Hematopoietic multipotent progenitor cell (in vitro differentiated cells): Measurements from ENCODE around the gene CHRNE. TPM values are rescaled to one million over a fixed set of nuclear protein-coding genes. Genes with fewer than 3 reads are reported as not detected.
"Not testable (repeated sequence)": the region's sequence is repeated elsewhere in the genome, so short reads cannot be mapped to it uniquely, and the experiment has no call there.

ENCODE experiments used
- DNase-seq, 3 donors: peaks; one replicate each; pipeline ENCODE4 v3.0.0-alpha.2; 2011 to 2015; ENCODE audit warnings: low read depth in 2 of 3, low spot score in 2 of 3
- total RNA-seq: library from RNA; depleted of rRNA; stranded (reverse); fragments of >200 nt; gene quantifications from one replicate; pipeline ENCODE4 v1.2.3, GENCODE V29; 2012

CHRNE gene
- total RNA-seq, 1 donor, result 5.4 TPM

DNA sequence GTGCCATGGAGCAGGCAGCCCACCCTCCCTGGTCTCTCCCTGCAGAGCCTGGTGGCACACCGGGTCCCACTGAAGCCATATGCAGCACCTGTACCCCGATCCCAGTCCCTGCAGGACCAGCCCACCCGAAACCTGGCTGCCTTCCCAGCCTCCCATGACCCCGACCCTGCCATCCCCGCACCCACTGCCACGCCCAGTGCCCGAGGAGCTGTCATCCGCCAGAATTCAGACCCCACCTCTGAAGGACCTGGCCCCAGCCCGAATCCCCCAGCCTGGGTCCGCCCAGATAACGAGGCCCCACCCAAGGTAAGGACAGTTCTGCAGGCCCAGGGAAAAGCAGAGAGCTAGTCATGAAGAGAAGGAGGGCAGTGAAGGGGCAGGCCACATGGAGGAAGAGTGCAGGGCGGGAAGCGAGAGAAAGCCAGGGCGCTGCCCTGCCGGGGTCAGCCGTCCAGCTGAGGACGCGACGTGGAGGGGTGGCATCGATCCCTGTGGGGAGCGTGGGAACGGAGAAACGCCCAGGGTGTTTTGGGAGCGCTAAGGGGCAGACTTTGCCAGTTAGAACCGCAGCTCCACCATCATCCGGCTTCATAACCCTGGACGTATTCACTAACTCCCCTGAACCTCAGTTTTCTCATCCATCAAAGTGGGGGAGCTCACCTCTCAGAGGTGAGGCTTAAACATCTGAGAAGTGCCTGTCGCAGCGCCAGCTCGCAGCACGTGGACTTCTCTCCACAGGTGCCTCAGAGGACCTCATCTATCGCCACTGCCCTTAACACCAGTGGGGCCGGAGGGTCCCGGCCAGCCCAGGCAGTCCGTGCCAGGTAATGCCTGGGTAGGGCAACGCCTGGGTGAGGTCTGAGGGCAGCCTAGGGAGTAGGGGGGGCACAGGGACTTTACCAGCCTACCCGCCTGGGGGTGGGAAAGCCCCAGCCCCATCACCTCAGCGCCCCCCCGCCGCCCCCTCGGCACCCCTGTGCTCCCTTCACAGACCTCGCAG lies 11.2 kb downstream of the CHRNE start:
- no peak for DNase-seq

DNA sequence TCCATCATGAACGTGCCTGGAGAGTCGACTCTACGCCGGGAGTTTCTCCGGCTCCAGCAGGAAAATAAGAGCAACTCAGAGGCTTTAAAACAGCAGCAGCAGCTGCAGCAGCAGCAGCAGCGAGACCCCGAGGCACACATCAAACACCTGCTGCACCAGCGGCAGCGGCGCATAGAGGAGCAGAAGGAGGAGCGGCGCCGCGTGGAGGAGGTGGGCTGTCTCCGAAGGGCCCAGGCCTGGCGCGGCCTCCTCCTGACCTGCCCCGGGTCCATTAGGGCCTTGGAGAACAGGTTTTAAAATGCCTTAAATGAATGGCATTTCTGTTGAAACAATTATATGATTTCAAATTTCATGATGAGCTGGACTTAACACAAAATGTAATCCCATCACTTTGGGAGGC lies 15.3 kb downstream of the CHRNE start:
- no peak for DNase-seq

DNA sequence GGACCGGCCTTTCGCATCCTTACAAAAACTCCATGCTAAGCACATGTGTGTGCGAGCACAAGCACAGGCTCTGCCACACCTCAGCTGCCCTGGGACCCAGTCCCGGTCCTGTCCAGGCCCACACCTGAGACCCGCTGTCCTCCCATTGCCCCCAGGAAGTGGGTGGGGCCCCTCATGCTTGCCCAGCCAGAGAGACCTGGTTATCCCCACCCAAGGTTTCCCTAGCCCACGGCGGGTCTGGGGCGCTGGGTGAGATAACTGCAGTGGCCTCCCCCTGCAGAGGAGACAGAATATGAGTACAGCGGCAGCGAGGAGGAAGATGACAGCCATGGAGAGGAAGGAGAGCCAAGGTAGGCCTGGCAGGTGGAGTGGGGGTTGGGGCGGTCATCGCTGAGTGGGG lies 16.1 kb downstream of the CHRNE start:
- DNase-seq, result no peak

DNA sequence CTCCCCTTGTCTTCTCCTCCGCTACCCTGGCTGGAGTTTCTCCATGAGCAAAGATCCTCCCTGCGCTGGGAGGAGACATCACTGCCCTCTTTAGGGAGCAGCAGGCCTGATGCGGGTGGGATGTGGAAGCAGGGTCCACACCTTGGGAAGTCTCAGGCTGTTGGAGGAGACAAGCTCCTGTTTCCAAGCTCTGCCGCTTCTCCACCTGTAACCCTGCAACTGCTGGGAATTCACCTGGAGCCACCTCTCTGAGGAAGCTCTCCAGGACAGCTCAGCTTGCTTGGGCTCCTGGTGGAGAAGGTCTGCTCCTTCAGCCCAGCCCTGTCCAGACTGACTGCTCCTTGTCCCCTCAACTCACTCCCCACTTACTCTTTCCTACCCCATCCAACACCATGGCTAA lies 18.4 kb downstream of the CHRNE start:
- DNase-seq, result no peak

DNA sequence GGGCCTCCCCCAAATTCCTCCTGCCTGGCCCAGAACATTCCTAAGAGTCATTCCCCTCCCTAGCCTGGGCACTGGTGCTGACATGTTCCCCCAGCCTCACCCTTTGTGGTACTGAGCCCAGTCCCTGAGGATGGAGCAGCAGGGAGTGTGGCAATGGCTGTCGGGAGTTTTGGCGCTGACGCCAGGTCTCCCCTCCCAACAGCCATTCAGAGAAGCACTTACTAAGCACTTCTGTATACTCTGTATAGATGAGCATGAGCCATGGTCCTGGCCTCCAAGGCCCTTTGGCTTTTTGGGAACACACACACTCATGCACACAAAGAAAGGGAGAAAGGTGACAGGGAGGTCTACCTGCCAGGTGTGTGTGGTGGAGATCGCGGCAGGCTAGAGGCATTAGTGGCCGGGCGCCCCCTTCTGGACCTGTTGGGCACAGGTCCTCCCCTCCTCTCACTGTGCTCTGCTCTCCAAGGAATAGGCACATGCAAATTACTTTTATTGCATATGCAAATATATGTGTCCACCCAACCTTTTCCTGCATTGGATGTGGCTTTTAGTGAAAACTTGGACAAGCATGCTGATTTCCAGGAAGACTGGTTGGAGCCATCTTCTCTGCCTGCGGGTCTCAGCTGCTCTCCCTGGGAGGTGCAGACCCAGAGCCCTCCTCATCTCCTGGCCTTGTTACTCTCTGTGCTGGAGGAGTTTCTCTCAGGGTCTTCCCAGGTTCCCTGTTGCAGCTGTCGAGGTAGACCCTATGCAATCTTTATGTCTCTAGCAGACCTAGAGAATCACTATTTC lies 20.9 kb downstream of the CHRNE start:
- peak in 2 of 3 donors; percentile 44 to 63 for DNase-seq

DNA sequence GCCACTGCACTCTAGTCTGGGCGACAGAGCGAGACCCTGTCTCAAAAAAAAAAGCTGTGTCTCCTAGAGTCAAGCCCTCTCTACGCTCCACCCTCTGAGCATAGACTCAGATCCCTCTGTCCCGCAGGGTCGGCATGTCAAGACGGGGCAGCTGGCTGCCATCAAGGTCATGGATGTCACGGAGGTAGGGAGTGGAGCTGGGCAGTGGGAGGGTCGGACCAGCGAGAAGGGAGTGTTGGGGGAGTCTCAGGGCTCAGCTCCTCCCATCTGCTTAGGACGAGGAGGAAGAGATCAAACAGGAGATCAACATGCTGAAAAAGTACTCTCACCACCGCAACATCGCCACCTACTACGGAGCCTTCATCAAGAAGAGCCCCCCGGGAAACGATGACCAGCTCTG lies 22.0 kb downstream of the CHRNE start:
- DNase-seq, result no peak

DNA sequence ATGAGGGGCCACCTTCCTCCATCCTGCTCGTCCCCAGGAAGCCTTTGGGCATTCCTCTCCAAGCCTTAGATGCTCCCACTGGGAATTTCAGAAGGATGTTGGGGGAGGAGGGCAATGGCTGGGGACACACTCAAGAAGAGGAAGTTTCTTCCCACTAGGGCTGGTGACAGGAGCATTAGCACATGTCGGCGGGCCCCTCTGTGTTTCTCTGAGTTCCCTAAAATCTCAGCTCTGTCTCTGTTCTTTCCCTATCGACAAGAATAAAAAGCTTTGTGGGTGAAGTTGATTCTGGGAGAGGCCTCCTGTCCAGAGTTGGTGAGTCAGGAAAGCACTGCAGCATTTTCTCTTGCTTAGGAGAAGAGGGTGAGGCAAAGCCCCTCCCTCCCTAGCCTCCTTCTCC lies 23.3 kb downstream of the CHRNE start:
- no peak for DNase-seq

DNA sequence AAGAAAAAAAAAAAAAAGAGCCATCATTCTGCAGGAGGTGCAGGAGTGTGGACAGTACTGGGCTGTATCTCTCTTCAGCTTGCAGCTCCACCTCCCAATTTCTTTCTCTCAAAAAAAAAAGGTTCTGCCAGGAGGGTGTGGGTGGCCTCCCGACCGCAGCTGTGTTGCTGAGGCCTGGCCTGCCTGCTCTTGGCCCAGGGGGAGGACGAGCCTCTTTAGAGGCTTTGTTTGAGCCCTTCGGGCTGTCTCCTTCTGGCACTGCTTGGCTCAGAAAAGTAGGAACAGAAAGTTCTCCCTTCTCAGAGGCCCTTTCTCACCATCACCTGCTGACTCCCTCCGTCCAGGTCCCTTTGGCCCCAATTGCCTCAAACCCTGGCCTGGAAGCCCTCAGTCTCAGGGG lies 25.8 kb downstream of the CHRNE start:
- no peak for DNase-seq

DNA sequence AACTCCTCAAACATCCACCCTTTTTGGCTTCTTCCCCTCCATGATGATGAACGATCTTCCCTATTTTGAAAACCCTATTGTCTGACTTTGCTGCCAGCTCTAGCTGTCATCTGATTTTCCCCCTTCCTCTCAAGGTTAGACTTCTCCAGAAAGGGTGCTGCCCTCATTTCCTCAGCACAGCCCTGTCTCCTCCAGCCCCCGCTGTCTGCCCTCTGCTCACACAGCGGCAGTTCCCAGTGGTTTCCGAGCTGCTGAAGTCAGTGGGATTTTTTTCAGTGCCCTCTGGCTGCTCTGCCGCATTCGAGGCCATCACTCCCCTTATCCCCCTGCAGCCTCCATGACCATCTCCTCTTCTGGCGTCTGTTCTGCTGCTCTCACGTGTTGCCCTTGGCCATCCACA lies 30.1 kb downstream of the CHRNE start:
- no peak for DNase-seq

DNA sequence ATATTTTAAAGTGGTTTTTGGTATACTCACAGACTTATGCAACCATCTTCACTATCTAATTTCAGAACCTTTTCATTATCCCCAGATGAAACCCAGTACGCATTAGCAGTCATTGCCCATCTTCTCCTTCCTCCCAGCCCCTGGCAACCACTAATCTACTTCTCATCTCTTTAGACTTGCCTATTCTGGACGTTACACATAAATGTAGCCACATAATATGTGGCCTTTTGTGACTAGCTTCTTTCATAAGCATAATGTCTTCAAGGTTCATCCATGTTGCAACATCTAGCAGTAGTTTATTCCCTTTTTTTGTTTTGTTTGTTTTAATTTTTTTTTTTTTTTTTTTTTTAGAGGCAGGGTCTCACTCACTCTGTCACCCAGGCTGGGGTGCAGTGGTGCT lies 32.0 kb downstream of the CHRNE start:
- no peak for DNase-seq

DNA sequence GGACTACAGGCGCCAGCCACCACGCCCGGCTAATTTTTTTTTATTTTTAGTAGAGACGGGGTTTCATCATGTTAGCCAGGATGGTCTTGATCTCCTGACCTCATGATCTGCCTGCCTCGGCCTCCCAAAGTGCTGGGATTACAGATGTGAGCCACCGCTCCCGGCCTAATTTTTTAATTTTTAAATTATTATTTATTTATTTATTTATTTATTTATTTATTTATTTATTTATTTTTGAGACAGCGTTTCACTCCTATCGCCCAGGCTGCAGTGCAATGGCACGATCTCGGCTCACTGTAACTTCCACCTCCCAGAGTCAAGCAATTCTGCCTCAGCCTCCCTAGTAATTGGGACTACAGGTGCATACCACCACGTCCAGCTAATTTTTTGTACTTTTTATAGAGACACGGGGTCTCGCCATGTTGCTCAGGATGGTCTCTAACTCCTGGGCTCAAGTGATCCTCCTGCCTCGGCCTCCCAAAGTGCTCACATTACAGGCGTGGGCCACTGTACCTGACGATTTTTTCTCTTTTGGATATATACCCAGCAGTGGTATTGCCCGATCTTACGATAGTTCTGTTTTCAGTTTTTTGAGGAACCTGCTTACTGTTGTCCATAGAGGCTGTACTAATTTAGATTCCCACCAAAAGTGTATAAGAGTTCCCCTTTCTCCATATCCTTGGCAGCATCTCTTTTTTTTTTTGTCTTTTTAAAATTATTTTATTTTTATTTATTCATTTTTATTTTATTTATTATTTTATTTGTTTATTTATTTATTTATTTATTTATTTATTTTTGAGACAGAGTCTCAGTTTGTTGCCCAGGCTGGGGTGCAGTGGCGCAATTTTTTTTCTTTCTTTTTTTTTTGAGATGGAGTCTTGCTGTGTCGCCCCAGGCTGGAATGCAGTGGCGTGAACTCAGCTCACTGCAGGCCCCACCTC lies 33.6 kb downstream of the CHRNE start:
- DNase-seq, result not testable (repeated sequence)

DNA sequence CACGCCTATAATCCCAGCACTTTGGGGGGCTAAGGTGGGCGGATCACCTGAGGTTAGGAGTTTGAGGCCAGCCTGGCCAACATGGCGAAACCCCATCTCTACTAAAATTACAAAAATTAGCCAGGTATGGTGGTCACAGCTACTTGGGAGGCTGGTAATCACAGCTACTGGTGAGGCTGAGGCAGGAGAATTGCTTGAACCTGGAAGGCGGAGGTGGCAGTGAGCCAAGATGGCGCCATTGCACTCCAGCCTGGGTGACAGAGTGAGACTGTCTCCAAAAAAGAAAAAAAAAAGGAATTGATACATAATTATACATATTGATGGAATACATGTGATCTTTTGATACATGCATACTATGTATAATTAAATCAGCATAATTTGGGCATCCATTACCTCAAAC lies 35.4 kb downstream of the CHRNE start:
- DNase-seq, result not testable (repeated sequence)

DNA sequence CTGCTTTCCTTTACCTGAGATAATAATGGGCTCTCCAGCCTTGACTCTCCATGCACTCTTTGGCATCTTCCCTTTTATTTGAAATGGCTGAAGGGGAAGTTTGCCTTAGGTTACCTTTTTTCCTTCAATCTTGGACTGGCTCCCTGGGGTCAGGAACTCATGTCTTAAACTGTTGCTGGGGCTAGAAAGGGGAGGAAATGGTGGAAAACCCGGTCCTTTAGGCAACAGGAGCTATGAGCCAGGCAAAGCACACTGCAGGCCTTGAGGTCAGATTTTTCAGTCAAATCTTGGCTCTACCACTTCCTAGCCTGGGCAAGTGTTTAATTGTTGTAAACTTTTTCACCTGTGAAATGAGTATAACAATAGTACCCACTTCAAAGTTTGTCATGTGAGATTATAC lies 39.6 kb downstream of the CHRNE start:
- DNase-seq, result no peak

DNA sequence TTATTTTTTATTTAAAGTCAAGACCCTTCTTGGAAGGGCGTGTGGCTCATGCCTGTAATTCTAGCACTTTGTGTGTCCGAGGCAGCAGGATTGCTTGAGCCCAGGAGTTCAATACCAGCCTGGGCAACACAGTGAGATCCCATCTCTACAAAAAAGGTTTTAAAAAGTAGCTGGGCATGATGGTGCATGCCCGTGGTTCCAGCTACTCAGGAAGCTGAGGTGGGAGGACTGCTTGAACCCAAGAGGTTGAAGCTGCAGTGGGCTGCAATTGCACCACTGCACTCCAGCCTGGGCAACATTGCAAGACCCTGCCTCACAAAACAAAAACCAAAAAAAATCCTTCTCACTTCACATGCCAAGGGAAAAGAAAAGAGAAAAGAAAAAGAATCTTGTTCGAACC lies 40.2 kb downstream of the CHRNE start:
- DNase-seq, result no peak

DNA sequence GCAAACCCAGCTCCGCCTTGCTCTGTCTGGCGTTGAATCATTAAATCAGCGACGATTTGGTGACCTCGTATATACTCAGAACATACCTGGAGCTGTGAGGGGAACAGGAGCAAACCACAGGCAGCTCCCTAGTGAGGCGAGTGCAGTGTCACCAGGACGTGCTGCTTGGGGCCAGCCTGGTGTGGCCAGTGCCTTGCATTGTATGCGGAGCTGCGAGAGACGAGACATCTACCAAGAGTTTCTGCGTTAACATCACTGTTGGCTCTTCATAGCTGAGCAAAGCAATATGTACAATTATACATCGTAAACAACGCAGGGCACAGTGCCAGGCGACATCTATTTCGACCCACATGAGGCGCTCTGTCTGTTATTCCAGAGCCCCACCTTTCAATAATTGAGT lies 41.8 kb downstream of the CHRNE start:
- DNase-seq, result no peak

DNA sequence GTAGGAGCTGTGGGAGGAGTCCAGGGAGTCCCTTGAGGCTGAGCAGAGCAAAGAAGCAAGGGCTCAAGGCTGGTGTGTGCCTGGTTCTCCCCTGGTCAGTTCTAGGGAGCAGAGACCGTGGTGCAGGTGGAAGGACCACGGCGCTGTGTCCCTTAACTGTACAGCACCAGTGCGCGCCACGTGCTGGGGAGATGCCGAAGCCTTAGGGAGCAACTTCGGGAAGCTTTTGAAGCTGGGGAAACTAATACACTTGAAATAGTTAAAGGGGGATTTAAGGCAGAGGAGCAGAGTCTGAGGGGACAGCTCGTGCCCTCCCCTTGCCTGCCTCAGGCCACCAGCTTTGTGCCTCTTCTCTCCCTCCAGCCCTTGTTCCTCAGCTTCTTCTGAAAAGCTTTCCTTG lies 42.2 kb downstream of the CHRNE start:
- no peak for DNase-seq

DNA sequence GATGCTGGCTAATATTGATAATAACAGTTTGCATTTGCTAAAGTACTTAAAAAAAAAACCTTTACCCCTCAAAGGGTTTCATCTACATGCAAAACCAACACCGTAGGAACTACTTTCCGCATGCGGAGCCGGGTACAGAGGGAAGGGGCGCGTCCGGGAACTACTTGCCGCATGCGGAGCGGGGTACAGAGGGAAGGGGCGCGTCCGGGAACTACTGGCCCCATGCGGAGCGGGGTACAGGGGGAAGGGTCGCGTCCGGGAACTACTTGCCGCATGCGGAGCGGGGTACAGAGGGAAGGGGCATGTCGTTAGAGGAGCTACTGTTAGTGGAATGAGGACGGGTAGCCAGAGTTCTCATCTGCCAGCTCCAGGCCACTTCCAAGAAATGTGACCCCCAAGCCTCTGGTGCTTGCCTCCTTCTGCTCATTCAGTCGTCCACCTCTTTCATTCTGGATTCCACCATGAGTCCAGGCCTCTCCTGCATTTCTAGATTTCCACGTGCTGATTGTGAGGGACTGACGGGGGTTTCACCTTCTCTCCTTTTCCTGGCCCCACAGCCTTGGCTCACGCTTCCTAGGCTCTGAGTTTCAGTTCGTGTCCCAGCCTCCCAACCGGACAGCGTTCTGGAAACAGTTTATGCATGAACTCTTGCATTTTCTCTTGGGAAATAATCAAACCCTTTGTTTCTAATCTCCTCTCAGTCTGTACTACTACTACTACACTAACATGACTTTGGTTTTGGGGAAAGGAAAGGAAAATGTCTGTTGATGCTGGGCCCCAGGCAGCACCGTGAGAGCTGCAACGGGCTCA lies 42.9 kb downstream of the CHRNE start:
- DNase-seq, result no peak

DNA sequence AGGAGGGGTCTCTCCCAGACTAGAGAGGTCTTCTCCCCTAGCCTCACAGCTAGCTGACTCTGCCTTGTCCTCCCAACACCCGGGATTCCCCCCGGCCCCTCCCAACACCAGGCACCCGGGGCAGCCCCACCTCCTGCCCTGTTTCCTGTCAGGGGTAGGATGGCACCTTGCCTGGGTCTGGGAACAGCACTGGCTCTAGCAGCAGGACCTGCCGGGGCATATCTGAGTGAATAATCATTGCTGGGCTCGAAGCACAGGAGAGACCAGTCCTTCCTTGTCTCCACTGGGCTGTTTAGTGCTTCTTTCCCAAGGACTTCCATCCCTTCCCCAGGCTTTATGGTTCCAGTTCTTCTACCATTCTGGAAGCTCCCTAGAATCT lies 44.0 kb downstream of the CHRNE start:
- DNase-seq, result no peak

DNA sequence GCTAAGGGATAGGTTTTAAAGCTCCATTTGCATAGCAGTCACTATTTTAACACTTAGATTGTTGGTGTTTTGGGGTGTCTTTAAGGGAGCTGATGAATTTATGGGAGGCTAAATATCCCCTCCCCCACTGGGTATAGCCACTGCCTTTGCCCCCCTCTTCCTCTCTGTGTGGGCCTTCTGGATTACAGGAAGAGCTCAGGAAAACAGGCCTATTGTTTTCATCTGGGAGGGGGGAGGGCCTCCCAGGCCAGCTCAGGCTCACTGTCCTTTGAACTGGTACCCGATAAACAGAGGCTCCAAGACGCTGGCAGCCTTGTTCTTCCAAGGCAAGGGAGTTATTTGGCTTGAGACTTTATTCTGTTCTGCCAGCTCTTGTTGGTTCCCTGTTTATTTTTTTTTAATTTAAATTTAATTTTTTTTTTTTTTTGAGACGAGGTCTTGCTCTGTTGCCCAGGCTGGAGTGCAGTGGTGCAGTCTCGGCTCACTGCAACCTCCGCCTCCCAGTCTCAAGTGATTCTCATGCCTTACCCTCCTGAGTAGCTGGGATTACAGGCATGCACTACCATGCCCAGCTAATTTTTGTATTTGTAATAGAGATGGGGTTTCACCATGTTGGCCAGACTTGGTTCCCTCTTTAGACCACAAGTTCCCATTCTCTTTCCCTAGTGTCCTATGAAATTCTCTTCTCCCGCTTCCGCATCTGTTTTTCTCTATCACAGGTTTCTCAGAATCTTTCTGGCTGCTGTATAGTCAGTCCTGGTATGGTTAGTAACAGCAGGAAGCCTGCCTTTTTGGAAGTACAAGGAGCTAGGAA lies 44.6 kb downstream of the CHRNE start:
- no peak for DNase-seq
